Measurements from ENCODE around the gene TSPAN7.

TSPAN7 gene

DNA sequence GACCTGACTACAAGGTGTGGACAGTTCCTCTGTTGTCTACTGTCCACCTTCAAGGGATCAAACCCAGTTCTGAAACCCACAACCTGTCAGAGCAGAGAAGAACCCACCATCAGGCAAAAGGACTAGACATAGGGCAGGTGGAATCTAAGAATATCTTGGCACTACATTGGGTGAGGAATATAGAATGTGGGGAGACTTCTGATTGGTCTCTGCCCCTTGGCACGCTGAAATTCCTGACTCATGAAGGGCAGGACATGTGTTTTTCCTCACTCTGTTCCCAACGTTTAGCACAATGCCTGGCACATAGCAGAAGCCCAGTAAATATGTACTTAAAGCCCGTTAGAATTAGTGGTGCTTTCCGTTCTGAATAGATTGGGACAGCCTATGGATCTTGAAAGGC is 59.3 kb downstream of the TSPAN7 start:
- Histone ChIP-seq H4K20me1 (ENCODE audit: insufficient read depth, low read length, poor library complexity, severe bottlenecking) (peaks cover 37% of the 10 kb centered on the region), H3K4me1 (ENCODE audit: insufficient read depth, low read length, poor library complexity, severe bottlenecking) (peaks cover 92% of the 10 kb centered on the region), H3F3A (ENCODE audit: low read depth) (no peaks in the 10 kb centered on the region), H3K9ac (ENCODE audit: low read depth, low read length, poor library complexity, severe bottlenecking) (peak overlapping the region; percentile 100), H3K36me3 (ENCODE audit: insufficient read depth, low read length) (peaks cover 52% of the 10 kb centered on the region; the same call in 1 of the 2 replicates), H3K9me3 (ENCODE audit: insufficient read depth, low read depth, low read length) (no peaks in the 10 kb centered on the region), H3K79me2 (ENCODE audit: insufficient read depth, low read length) (peaks cover 100% of the 10 kb centered on the region), H3K9me2 (replicated peaks; ENCODE audit: low read depth, low read length) (no peaks in the 10 kb centered on the region), H2AFZ (ENCODE audit: low read length) (no peak overlapping the region), H3K4me2 (ENCODE audit: low read depth, low read length, poor library complexity, severe bottlenecking) (peak overlapping the region; percentile 85), H3K27me3 (ENCODE audit: insufficient read depth, low read length, poor library complexity, severe bottlenecking) (no peaks in the 10 kb centered on the region), H3K4me3 (ENCODE audit: low read length, poor library complexity, severe bottlenecking) (peak overlapping the region; percentile 92)
- TF ChIP-seq, protein P1, sequence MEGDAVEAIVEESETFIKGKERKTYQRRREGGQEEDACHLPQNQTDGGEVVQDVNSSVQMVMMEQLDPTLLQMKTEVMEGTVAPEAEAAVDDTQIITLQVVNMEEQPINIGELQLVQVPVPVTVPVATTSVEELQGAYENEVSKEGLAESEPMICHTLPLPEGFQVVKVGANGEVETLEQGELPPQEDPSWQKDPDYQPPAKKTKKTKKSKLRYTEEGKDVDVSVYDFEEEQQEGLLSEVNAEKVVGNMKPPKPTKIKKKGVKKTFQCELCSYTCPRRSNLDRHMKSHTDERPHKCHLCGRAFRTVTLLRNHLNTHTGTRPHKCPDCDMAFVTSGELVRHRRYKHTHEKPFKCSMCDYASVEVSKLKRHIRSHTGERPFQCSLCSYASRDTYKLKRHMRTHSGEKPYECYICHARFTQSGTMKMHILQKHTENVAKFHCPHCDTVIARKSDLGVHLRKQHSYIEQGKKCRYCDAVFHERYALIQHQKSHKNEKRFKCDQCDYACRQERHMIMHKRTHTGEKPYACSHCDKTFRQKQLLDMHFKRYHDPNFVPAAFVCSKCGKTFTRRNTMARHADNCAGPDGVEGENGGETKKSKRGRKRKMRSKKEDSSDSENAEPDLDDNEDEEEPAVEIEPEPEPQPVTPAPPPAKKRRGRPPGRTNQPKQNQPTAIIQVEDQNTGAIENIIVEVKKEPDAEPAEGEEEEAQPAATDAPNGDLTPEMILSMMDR (conservative IDR thresholded peaks at IDR 0.05; ENCODE audit: low read length): no peak

DNA sequence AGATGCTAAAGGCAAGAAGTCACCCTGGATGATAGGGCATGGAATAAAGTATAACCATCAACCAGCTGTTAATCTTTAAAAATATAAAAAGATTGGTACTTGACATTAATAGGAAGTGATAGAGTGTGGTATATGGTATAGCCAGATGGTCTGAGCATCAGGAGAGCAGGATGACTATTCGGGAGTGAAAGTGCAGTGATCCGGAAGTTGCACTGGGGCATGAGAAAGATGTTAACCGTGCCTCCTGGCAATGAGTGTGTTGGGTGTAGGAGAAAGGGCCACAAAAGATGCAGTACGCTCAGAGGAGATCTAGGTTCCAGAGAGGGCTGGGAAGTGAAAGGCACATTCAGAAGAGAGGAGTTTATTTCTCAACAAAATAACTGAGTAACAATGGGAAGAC is 65.0 kb downstream of the TSPAN7 start:
- TF ChIP-seq, protein P1 (conservative IDR thresholded peaks at IDR 0.05; ENCODE audit: low read length): no peak
- TF ChIP-seq EZH2phosphoT487 (IDR thresholded peaks at IDR 0.05; ENCODE audit: borderline replicate concordance): no peak
- Histone ChIP-seq H3K9ac (ENCODE audit: low read depth, low read length, poor library complexity, severe bottlenecking) (peak overlapping the region; percentile 5), H3K4me3 (ENCODE audit: low read length, poor library complexity, severe bottlenecking) (peak overlapping the region; percentile 92), H4K20me1 (ENCODE audit: insufficient read depth, low read length, poor library complexity, severe bottlenecking) (peaks cover 76% of the 10 kb centered on the region), H3F3A (ENCODE audit: low read depth) (peaks cover 4% of the 10 kb centered on the region; the same call in 1 of the 2 replicates), H3K9me3 (ENCODE audit: insufficient read depth, low read depth, low read length) (no peaks in the 10 kb centered on the region), H3K79me2 (ENCODE audit: insufficient read depth, low read length) (peaks cover 100% of the 10 kb centered on the region), H2AFZ (ENCODE audit: low read length) (no peak overlapping the region), H3K4me2 (ENCODE audit: low read depth, low read length, poor library complexity, severe bottlenecking) (peak overlapping the region; percentile 85), H3K36me3 (ENCODE audit: insufficient read depth, low read length) (peaks cover 75% of the 10 kb centered on the region), H3K27me3 (ENCODE audit: insufficient read depth, low read length, poor library complexity, severe bottlenecking) (no peaks in the 10 kb centered on the region), H3K4me1 (ENCODE audit: insufficient read depth, low read length, poor library complexity, severe bottlenecking) (peaks cover 86% of the 10 kb centered on the region), H3K9me2 (replicated peaks; ENCODE audit: low read depth, low read length) (no peaks in the 10 kb centered on the region)

DNA sequence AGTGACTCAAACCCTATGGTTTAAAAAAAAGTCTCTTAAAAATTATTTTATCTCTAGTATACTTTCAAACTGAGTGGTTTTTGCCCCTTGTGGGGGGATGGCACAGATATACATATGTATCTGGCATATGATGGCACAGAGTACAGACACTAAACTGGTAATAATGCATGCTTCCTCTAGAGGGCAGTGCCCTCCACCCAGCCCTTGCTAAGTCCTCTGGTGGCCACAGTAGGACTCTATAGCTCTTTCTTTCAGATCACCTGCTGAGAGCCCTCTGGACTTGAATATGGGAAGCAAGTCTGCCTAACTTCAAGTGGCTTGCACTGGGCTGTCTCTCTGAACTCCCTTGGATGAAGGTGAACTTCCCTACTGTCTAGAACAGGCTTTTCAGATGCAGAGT is 66.3 kb downstream of the TSPAN7 start:
- H3K36me3 ChIP-seq (ENCODE audit: insufficient read depth, low read length): peaks cover 81% of the 10 kb centered on the region
- TF ChIP-seq, protein P1 (conservative IDR thresholded peaks at IDR 0.05; ENCODE audit: low read length): peak; percentile 76
- TF ChIP-seq EZH2phosphoT487 (IDR thresholded peaks at IDR 0.05; ENCODE audit: borderline replicate concordance): no peak

More for the DNA sequence above, 66.3 kb downstream of the TSPAN7 start:
- no peak overlapping the region for H2AFZ ChIP-seq (ENCODE audit: low read length)
- no peaks in the 10 kb centered on the region for H3K9me3 ChIP-seq (ENCODE audit: insufficient read depth, low read depth, low read length)
- H4K20me1 ChIP-seq (ENCODE audit: insufficient read depth, low read length, poor library complexity, severe bottlenecking): peaks cover 86% of the 10 kb centered on the region
- peaks cover 4% of the 10 kb centered on the region; the same call in 1 of the 2 replicates for H3F3A ChIP-seq (ENCODE audit: low read depth)
- no peaks in the 10 kb centered on the region for H3K9me2 ChIP-seq (replicated peaks; ENCODE audit: low read depth, low read length)
- H3K79me2 ChIP-seq (ENCODE audit: insufficient read depth, low read length): peaks cover 100% of the 10 kb centered on the region
- H3K9ac ChIP-seq (ENCODE audit: low read depth, low read length, poor library complexity, severe bottlenecking): peak overlapping the region; percentile 44
- H3K4me2 ChIP-seq (ENCODE audit: low read depth, low read length, poor library complexity, severe bottlenecking): peak overlapping the region; percentile 85
- peaks cover 87% of the 10 kb centered on the region for H3K4me1 ChIP-seq (ENCODE audit: insufficient read depth, low read length, poor library complexity, severe bottlenecking)
- peak overlapping the region; percentile 92 for H3K4me3 ChIP-seq (ENCODE audit: low read length, poor library complexity, severe bottlenecking)
- no peaks in the 10 kb centered on the region for H3K27me3 ChIP-seq (ENCODE audit: insufficient read depth, low read length, poor library complexity, severe bottlenecking)
